Stimulated activated CD8-positive, alpha-beta memory T cell treated with anti-CD3 and anti-CD28 coated beads, Interleukin-15, amount 100 ng/mL, for 48 hours (primary cell): Measurements from ENCODE around the gene TEX11.
"Not testable (repeated sequence)": the region's sequence is repeated elsewhere in the genome, so short reads cannot be mapped to it uniquely, and the experiment has no call there.

Experiments used
- DNase-seq, 2 donors: peaks; one replicate each; pipeline ENCODE4 v3.0.0-alpha.2; 2020; ENCODE audit warnings: low read depth in 2 of 2

Gene TEX11

GRCh38 chrX:70592091-70592490, 316.4 kb downstream of the TEX11 start:
- peak; percentile 17 to 19 for DNase-seq

GRCh38 chrX:70587158-70587557, 321.4 kb downstream of the TEX11 start:
- DNase-seq: not testable (repeated sequence)

DNA sequence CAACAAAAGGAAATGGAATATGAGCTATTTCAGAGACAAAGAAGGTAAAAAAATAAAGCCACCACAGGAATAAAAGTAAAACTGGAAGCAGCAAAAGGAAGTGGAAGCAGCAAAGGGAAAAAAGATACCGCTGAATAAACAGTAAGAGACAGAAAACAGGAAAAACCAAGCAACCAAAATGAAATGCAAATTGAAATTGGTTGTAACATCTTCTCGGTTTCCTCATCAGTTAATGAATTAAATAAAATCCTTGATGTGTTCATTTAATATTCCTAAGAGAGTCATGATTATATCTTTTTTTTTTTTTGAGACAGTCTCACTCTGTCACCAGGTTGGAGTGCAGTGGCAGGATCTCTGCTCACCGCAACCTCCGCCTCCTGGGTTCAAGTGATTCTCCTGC, 331.1 kb downstream of the TEX11 start:
- no peak for DNase-seq

- not testable (repeated sequence) for DNase-seq
Observed at GRCh38 chrX:70569922-70570576, 338.5 kb downstream of the TEX11 start.

DNA sequence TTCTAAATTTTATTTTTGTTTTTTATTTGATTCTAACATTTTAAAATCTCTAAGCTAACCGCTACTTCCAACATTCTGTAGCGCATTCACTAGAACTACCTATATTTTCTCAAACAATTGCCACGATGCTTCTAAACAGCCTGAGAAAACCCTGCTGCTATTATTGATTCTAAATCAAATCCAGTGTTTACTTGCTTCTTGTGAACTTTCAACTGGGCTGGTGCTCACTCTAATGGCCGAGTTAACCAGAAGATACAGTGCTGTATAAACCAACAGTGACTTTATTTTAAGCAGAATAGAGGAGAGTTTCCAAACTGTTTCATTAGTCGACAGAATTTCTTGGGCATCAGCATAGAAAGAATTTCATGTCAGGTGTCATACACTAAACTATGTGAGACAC, 353.6 kb downstream of the TEX11 start:
- DNase-seq: no peak

DNA sequence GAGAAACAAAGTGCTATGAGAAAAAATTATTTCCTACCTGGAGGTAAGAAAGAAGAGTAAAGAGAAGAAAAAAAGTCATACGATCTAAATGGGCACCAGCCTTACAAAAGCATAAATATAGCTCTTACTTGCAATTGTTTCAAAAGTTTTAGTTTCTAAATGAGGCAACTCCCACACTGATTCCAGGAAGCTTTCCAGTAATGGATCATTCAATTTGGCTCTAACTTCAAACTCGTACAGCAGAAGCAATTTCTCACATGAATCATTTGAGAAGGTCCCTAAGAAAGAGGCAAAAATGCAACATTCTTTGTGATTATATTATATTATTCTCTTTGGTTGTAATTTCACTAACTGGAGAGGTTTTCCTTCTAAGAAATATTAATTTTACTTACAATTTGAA, 354.0 kb downstream of the TEX11 start:
- DNase-seq: no peak

DNA sequence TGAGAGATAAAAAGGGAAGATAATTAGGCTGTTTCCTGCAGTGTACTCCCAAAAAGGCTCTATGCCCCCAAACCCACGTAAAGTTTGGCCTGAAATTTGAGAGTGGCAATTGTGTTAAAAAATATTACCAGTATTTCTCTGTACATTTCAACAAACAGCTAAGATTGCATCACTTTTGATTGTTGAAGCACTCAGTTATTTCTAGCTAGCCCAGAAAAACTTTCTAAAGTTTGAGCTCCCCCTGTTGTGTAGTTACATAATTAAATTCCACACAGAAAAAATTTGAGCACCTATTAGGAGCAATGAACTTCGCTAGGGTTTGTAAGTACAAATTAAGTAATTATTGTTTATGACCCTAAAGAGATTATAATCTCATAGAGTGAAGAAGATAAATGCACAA, 354.4 kb downstream of the TEX11 start:
- no peak for DNase-seq

DNA sequence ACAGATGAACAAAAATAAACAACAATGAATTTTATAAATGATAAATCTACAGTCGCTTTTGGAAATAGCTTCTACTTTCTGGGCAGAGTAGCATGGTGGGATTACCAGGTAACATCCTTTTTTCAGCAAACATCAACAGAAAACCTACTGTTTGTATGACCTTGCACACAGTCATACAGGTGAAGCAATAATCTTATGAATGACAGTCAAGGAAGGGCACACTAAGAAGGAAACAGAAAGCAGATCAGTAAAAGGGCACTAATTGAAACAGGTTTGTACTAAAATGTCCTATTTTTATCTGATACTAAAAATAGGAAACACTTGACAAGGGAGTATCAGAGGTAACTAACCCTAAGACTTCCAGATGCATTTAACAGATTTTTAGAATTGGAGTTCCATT, 355.0 kb downstream of the TEX11 start:
- DNase-seq: no peak

GRCh38 chrX:70552130-70552704, 356.3 kb downstream of the TEX11 start:
- no peak for DNase-seq

GRCh38 chrX:70549429-70549828, 359.1 kb downstream of the TEX11 start:
- no peak for DNase-seq

DNA sequence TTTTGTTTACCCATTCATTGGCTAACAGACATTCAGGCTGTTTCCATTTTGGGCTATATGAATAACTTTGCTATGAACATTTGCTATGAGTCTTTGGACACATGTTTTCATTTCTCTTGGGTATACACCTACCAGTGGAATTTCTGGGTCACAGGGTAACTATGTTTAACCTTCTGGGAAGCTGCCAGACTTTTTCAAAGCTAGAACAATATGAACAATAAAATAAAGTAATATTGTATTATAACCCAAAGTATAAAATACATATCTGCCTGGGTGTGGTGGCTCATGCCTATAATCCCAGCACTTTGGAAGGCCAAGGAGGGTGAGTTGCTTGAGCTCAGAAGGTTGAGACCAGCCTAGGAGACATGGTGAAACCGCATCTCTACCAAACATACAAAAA, 373.3 kb downstream of the TEX11 start:
- DNase-seq: no peak

DNA sequence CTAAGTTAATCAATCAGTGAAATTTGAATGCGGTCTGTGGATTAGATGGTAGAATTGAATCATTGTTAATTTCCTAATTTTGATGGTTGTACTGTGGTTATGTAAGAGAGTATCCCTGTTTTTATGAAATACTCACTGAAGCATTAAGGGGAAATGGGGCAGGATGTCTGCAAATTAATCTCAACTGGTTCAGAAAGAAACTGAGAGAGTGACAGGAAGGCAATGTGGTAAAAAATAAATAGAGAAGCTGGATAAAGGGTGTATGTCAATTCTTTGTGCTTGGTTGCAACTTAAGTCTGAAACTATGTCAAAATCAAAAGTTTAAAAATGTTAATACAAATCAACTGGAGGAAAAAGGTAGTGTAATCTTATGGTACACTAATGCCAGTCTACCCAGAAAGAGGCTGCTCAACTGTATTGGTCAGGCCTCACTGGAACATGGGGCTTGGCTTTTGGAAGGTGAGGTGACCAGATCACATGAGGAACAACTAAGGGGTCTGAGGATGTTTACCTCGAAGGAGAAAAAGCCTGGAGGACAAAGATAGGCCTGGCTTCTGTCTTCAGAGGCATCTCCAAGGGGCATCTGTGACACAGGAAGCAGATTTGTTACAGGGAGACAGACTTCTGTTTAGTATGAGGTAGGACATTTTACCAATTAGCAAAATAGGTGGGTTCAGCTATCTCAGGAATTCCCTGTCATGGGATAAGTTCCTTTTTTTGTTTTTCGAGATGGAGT, 380.7 kb downstream of the TEX11 start:
- DNase-seq: no peak

GRCh38 chrX:70527053-70527452, 381.5 kb downstream of the TEX11 start:
- DNase-seq: no peak

DNA sequence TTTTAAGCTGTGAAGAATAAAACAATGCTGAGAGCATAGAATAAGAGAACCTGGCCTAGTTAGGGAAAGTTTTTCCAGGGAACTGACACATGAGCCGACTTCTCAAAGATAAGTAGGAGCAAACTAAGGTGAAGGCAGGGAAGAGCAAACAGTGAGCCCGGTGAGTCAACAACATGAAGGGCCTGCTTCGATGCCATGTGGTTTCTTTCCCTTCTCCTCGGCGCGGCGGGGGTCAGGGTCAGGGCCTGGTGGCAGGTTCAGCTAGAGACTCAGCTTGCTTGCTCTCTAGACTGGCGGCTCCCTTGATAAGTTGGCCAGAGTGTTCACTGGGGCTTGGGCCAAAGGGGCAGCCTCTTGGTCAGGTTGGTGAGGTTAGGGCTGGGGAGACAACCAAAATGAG, 382.8 kb downstream of the TEX11 start:
- no peak for DNase-seq

- not testable (repeated sequence) for DNase-seq
Observed at GRCh38 chrX:70515692-70516091, 392.8 kb downstream of the TEX11 start.

- DNase-seq: not testable (repeated sequence)
Observed at GRCh38 chrX:70515270-70515669, 393.2 kb downstream of the TEX11 start.

DNA sequence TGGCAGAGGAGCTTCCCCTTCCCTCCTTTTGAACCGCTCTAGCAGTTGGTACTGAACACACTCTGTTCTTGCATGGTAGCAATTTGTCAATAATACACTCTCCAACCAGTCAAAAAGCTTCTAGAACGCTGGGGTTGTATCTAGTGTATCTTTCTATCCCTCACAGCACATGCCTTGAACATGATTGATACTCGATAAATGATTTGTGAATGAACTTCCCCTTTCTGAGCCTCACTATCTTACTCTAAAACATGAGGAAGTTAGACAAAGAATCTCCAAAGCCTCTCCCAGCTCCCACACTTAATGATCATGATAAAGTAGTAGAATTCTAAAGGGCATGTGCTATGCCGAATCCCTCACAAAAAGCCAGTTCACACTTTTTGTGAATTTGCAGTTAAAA, 399.4 kb downstream of the TEX11 start:
- no peak for DNase-seq

- DNase-seq: peak in 1 of 2 donors; percentile 1
Observed at GRCh38 chrX:70508296-70508911, 400.1 kb downstream of the TEX11 start.

GRCh38 chrX:70505451-70505841, 403.1 kb downstream of the TEX11 start:
- no peak for DNase-seq

- peak; percentile 21 to 28 for DNase-seq
Observed at GRCh38 chrX:70504772-70505450, 403.6 kb downstream of the TEX11 start.

GRCh38 chrX:70500826-70501225, 407.7 kb downstream of the TEX11 start:
- DNase-seq: no peak

DNA sequence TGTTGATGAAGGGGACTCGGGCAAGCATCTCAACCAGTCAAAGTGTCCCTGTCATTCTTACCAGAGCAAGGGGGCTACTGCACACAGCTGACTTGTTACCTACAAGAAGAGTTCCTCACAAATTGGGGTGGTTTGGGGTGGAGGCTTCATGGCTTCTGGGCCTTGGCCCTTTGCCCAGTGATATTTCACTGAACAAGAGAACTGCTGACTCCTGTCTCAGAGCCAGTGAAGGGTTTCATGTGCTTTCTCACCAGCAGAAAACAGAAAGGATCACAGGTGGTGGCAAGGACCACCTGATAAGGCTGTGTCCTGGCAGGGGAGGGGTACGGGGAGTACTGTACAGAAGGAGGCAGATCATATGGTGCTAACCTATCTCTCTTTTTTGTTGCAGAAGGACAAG, 410.4 kb downstream of the TEX11 start:
- DNase-seq: no peak
